ENCODE measurements around the gene BMAL1. TPM values are rescaled to one million over a fixed set of nuclear protein-coding genes. Genes with fewer than 3 reads are reported as not detected.

BMAL1 gene
- total and polyA plus RNA-seq, 7 donors, result 10.8 to 41.5 (median 27.7) TPM

- 90 to 92% methylated on average over 8 of the region's 8 CpGs for WGBS, 2 donors
- DNase-seq, result no peak
- intact Hi-C loops (cut with DNase I), result no loop called here
- no peaks in the 10 kb centered on the region for H3K27me3 ChIP-seq
- H3K27ac ChIP-seq, result no peak overlapping the region
- H3K36me3 ChIP-seq, result no peaks in the 10 kb centered on the region
- TF ChIP-seq POLR2AphosphoS5 (IDR thresholded peaks at IDR 0.05) (no peak), CTCF (IDR thresholded peaks at IDR 0.05) (no peak), EP300 (IDR thresholded peaks at IDR 0.05) (no peak), POLR2A (IDR thresholded peaks at IDR 0.05) (no peak)
- peaks cover 0 to 25% (median 9%) of the 10 kb centered on the region in 4 donors for H3K4me1 ChIP-seq
- H3K9me3 ChIP-seq, result no peaks in the 10 kb centered on the region
- no peak overlapping the region for H3K4me3 ChIP-seq
These were observed 46.6 kb downstream of the BMAL1 start for GRCh38 chr11:13324141-13324540.

DNA sequence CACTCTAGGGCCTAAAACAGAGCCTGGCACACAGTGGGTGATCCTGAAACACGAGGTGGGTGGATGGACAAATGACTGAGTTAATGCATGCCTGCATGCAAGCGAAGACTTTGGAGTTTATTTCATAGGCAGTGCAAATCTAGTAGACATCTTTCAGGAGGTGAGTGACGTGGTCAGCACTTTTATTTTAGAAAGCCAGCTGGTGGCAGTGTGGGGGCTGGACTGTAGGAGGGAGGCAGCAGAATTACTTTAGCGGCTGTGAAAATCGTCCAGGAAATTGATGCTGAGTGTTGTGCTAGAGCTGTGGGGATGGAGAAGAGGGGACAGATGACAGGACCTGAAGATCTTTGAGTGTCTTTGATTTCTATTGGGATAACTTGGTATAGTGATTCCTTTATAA, 47.1 kb downstream of the BMAL1 start:
- no peak for TF ChIP-seq POLR2AphosphoS5 (IDR thresholded peaks at IDR 0.05)
- TF ChIP-seq CTCF (IDR thresholded peaks at IDR 0.05), result no peak
- TF ChIP-seq EP300 (IDR thresholded peaks at IDR 0.05), result no peak
- TF ChIP-seq POLR2A (IDR thresholded peaks at IDR 0.05), result no peak
- 79 to 85% methylated on average over 5 of the region's 5 CpGs for WGBS, 2 donors
- no peak for DNase-seq
- Histone ChIP-seq H3K4me3 (no peak overlapping the region), H3K27ac (no peak overlapping the region), H3K4me1 (peaks cover 0 to 25% (median 11%) of the 10 kb centered on the region in 4 donors), H3K9me3 (no peaks in the 10 kb centered on the region), H3K36me3 (no peaks in the 10 kb centered on the region), H3K27me3 (no peaks in the 10 kb centered on the region)
- intact Hi-C loops (cut with DNase I), result no loop called here

- H3K4me3 ChIP-seq, result no peak overlapping the region
- no peak overlapping the region for H3K27ac ChIP-seq
- no peak for TF ChIP-seq CTCF (IDR thresholded peaks at IDR 0.05)
These were observed 49.8 kb downstream of the BMAL1 start for GRCh38 chr11:13327421-13327820.

DNA sequence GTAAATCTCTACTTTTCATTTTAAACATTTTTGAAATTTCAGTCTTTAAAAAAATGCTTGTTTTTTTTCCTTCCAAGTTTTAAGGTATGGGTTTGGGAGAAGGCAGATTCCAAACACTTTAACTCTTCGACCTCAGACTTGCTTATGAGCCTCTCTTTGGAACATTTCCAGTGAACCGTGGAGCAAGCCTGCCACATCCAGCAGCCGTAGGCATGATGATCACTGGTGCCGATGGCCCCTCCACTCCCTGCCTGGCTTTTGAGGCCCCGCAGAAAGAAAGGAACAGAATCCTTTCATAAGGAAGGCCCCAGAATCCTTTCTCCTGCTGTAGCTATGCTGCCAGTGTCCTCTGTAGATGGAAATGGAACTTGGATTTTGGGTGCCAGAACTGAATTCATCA, 50.7 kb downstream of the BMAL1 start:
- no peak for DNase-seq
- intact Hi-C loops (cut with DNase I), result no loop called here
- Histone ChIP-seq H3K9me3 (no peaks in the 10 kb centered on the region), H3K4me1 (peaks cover 0 to 31% (median 18%) of the 10 kb centered on the region in 4 donors), H3K27me3 (no peaks in the 10 kb centered on the region), H3K36me3 (no peaks in the 10 kb centered on the region), H3K4me3 (no peak overlapping the region), H3K27ac (no peak overlapping the region)
- no peak for TF ChIP-seq EP300 (IDR thresholded peaks at IDR 0.05)
- TF ChIP-seq POLR2AphosphoS5 (IDR thresholded peaks at IDR 0.05), result no peak
- TF ChIP-seq POLR2A (IDR thresholded peaks at IDR 0.05), result no peak
- no peak for TF ChIP-seq CTCF (IDR thresholded peaks at IDR 0.05)
- WGBS, 2 donors, result 90 to 91% methylated on average over 5 of the region's 5 CpGs

More at GRCh38 chr11:13327421-13327820, 49.8 kb downstream of the BMAL1 start:
- no peaks in the 10 kb centered on the region for H3K36me3 ChIP-seq
- DNase-seq, result no peak
- peaks cover 0 to 30% (median 18%) of the 10 kb centered on the region in 4 donors for H3K4me1 ChIP-seq
- H3K9me3 ChIP-seq, result no peaks in the 10 kb centered on the region
- WGBS, 2 donors, result 81 to 84% methylated on average over 4 of the region's 4 CpGs
- intact Hi-C loops (cut with DNase I), result no loop called here
- no peaks in the 10 kb centered on the region for H3K27me3 ChIP-seq

GRCh38 chr11:13329670-13330356, 52.2 kb downstream of the BMAL1 start:
- H3K27ac ChIP-seq, result no peak overlapping the region
- H3K27me3 ChIP-seq, result no peaks in the 10 kb centered on the region
- WGBS, 2 donors, result 85 to 87% methylated on average over 11 of the region's 11 CpGs
- no peaks in the 10 kb centered on the region for H3K9me3 ChIP-seq
- H3K4me1 ChIP-seq, result peaks cover 0 to 29% (median 16%) of the 10 kb centered on the region in 4 donors
- no peak overlapping the region for H3K4me3 ChIP-seq
- intact Hi-C loops (cut with DNase I), result loop anchor here (10.0 kb wide), 1 partner anchor 135 kb away; the partner anchor contains the start of gene BTBD10
- DNase-seq, result no peak
- TF ChIP-seq CTCF (IDR thresholded peaks at IDR 0.05) (no peak), POLR2AphosphoS5 (IDR thresholded peaks at IDR 0.05) (no peak), EP300 (IDR thresholded peaks at IDR 0.05) (no peak), POLR2A (IDR thresholded peaks at IDR 0.05) (no peak)
- H3K36me3 ChIP-seq, result no peaks in the 10 kb centered on the region

Data from sigmoid colon (tissue), 7 donors.